Mammary epithelial cell (primary cell): ENCODE measurements around the gene WDR62.

Experiments
- EZH2 ChIP-seq: IDR thresholded peaks from 2 replicates; pipeline ENCODE4 v1.6.1; 2012; ENCODE audit warnings: low read length, inconsistent platforms, borderline replicate concordance
- TF ChIP-seq, protein P1 (sequence below), 2 donors: IDR thresholded peaks in 1 of 2; conservative IDR thresholded peaks in 1 of 2; 2 replicates each; pipeline ENCODE4 v1.5.1; 2011 to 2012; ENCODE audit warnings: inconsistent platforms in 2 of 2, low read length in 2 of 2, mild to moderate bottlenecking in 2 of 2, control low read depth in 1 of 2, low read depth in 1 of 2; ENCODE audit not compliant: insufficient read depth in 1 of 2; ENCODE audit errors: extremely low read depth in 1 of 2

DNA sequence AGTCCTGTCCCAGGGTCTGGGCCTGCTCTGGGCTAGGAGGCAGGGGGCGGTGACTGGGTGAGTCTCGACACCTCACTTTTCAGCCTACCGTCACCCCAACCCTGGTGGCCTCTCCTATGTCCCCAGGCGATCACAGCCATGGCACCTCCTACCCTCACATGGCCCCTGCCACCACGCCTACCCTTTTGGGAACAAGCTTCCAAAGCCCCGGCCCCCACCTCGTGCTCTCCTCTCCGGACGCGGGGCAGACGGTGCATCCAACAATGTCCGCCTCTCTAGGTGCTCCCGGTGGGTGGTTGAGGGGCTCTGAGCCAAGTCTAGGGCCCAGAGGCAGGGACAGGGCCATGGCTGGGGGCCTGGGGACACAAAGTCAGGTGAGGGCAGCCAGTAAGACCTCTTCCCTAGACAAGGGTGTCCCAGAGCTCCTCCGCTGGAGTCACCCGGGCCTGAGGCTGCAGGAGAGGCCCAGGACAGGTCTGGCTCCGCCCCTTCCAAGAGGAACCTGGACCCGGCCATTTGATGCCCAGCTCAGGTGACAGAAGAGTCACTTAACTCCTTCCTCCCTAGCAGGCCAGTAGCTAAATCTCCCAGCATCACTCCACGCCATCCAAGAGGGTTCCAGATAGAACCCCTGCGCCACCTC, 46.2 kb upstream of the WDR62 start, which contains the start of gene SYNE4:
- TF ChIP-seq, protein P1, sequence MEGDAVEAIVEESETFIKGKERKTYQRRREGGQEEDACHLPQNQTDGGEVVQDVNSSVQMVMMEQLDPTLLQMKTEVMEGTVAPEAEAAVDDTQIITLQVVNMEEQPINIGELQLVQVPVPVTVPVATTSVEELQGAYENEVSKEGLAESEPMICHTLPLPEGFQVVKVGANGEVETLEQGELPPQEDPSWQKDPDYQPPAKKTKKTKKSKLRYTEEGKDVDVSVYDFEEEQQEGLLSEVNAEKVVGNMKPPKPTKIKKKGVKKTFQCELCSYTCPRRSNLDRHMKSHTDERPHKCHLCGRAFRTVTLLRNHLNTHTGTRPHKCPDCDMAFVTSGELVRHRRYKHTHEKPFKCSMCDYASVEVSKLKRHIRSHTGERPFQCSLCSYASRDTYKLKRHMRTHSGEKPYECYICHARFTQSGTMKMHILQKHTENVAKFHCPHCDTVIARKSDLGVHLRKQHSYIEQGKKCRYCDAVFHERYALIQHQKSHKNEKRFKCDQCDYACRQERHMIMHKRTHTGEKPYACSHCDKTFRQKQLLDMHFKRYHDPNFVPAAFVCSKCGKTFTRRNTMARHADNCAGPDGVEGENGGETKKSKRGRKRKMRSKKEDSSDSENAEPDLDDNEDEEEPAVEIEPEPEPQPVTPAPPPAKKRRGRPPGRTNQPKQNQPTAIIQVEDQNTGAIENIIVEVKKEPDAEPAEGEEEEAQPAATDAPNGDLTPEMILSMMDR (conservative IDR thresholded peaks at IDR 0.05 in 1 of 2, IDR thresholded peaks at IDR 0.05 in 1 of 2; ENCODE audit: extremely low read depth in 1 of 2, insufficient read depth in 1 of 2, low read depth in 1 of 2, low read length in 2 of 2) = no peak
- no peak for TF ChIP-seq EZH2
